ENCODE measurements around the gene CDCA5.

DNA sequence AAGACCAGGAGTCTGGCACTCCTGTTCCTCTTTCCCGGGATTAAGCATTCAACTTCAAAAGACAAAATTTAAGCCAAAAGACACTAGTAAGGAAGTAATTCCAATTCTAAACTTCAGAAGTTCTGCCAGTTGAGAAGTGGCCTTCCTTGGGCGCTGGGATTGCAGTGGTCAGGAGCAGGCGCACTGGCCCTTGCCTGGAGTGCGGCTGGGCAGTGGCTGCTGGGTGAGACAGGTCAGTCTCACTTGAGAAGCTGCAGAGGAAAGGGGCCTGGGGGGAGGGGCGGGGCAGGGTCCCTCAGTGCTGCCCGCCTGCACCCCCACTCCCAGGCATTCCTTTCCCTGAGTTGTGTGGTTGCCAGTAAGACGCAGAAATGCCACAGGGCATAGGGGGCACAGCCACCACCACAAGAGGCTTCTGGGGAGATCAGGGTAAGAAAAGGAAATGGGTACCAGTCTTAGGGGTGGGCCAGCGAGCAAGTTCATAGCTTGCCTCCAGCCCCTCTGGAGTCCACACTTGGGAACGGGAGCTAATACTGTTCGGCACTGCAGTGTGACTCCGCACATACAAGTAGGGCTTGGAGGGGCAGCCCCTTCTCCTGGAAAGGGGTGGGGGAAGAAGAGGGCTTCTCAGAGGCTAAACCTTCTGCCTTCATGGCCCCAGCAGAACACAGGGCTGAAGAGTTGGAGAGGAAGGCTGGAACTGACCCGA lies 43.8 kb upstream of the CDCA5 start:
- TF ChIP-seq, protein P1, sequence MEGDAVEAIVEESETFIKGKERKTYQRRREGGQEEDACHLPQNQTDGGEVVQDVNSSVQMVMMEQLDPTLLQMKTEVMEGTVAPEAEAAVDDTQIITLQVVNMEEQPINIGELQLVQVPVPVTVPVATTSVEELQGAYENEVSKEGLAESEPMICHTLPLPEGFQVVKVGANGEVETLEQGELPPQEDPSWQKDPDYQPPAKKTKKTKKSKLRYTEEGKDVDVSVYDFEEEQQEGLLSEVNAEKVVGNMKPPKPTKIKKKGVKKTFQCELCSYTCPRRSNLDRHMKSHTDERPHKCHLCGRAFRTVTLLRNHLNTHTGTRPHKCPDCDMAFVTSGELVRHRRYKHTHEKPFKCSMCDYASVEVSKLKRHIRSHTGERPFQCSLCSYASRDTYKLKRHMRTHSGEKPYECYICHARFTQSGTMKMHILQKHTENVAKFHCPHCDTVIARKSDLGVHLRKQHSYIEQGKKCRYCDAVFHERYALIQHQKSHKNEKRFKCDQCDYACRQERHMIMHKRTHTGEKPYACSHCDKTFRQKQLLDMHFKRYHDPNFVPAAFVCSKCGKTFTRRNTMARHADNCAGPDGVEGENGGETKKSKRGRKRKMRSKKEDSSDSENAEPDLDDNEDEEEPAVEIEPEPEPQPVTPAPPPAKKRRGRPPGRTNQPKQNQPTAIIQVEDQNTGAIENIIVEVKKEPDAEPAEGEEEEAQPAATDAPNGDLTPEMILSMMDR (IDR thresholded peaks at IDR 0.05), result no peak
- TF ChIP-seq POLR2A (IDR thresholded peaks at IDR 0.05) (no peak), POLR2AphosphoS5 (IDR thresholded peaks at IDR 0.05) (no peak)
